ENCODE measurements around the gene MYO1F.

DNA sequence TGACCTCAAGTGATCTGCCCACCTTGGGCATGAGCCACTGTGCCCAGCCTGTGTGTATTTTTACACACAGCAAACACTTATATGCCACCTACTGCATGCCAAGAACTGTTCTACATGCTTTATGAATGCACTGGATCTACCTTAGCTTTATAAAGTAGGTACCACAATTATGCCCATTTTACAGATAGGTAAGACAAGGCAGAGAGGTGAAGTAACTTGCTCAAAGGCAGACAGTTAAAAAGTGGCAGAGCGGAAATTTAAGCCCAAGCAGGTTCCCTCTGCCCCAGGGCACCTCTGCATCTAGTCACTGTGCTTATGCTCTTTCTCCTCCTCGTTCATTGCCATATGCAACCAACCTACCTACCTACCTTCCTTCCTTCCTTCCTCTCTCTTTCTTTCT is 22.8 kb upstream of the MYO1F start:
- TF ChIP-seq, protein P1, sequence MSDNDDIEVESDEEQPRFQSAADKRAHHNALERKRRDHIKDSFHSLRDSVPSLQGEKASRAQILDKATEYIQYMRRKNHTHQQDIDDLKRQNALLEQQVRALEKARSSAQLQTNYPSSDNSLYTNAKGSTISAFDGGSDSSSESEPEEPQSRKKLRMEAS (IDR thresholded peaks at IDR 0.05), result no peak
- TF ChIP-seq, protein P2, sequence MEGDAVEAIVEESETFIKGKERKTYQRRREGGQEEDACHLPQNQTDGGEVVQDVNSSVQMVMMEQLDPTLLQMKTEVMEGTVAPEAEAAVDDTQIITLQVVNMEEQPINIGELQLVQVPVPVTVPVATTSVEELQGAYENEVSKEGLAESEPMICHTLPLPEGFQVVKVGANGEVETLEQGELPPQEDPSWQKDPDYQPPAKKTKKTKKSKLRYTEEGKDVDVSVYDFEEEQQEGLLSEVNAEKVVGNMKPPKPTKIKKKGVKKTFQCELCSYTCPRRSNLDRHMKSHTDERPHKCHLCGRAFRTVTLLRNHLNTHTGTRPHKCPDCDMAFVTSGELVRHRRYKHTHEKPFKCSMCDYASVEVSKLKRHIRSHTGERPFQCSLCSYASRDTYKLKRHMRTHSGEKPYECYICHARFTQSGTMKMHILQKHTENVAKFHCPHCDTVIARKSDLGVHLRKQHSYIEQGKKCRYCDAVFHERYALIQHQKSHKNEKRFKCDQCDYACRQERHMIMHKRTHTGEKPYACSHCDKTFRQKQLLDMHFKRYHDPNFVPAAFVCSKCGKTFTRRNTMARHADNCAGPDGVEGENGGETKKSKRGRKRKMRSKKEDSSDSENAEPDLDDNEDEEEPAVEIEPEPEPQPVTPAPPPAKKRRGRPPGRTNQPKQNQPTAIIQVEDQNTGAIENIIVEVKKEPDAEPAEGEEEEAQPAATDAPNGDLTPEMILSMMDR (CRISPR knock-in tag; IDR thresholded peaks at IDR 0.05), result no peak
- TF ChIP-seq, protein P3, sequence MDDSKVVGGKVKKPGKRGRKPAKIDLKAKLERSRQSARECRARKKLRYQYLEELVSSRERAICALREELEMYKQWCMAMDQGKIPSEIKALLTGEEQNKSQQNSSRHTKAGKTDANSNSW (CRISPR knock-in tag; IDR thresholded peaks at IDR 0.05; ENCODE audit: borderline replicate concordance), result no peak
- TF ChIP-seq, protein P4, sequence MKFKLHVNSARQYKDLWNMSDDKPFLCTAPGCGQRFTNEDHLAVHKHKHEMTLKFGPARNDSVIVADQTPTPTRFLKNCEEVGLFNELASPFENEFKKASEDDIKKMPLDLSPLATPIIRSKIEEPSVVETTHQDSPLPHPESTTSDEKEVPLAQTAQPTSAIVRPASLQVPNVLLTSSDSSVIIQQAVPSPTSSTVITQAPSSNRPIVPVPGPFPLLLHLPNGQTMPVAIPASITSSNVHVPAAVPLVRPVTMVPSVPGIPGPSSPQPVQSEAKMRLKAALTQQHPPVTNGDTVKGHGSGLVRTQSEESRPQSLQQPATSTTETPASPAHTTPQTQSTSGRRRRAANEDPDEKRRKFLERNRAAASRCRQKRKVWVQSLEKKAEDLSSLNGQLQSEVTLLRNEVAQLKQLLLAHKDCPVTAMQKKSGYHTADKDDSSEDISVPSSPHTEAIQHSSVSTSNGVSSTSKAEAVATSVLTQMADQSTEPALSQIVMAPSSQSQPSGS (CRISPR knock-in tag; IDR thresholded peaks at IDR 0.05), result no peak
- TF ChIP-seq, protein P5, sequence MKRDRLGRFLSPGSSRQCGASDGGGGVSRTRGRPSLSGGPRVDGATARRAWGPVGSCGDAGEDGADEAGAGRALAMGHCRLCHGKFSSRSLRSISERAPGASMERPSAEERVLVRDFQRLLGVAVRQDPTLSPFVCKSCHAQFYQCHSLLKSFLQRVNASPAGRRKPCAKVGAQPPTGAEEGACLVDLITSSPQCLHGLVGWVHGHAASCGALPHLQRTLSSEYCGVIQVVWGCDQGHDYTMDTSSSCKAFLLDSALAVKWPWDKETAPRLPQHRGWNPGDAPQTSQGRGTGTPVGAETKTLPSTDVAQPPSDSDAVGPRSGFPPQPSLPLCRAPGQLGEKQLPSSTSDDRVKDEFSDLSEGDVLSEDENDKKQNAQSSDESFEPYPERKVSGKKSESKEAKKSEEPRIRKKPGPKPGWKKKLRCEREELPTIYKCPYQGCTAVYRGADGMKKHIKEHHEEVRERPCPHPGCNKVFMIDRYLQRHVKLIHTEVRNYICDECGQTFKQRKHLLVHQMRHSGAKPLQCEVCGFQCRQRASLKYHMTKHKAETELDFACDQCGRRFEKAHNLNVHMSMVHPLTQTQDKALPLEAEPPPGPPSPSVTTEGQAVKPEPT (CRISPR knock-in tag; IDR thresholded peaks at IDR 0.05; ENCODE audit: low read depth), result no peak
- no peak for TF ChIP-seq FOXA1 (IDR thresholded peaks at IDR 0.05)
- no peak for TF ChIP-seq FOXA1 (CRISPR knock-in tag; IDR thresholded peaks at IDR 0.05)
- no peak for TF ChIP-seq SP1 (IDR thresholded peaks at IDR 0.05)
- TF ChIP-seq SP1 (CRISPR knock-in tag; IDR thresholded peaks at IDR 0.05), result no peak
- no peak for TF ChIP-seq ZNF530 (CRISPR knock-in tag; IDR thresholded peaks at IDR 0.05; ENCODE audit: low read depth)
- TF ChIP-seq ESRRA (CRISPR knock-in tag; IDR thresholded peaks at IDR 0.05; ENCODE audit: low read depth), result no peak
- TF ChIP-seq ZSCAN20 (CRISPR knock-in tag; IDR thresholded peaks at IDR 0.05; ENCODE audit: borderline replicate concordance), result no peak
- TF ChIP-seq SIN3A (IDR thresholded peaks at IDR 0.05; ENCODE audit: borderline replicate concordance, low read depth, low read length), result no peak
- TF ChIP-seq, protein P6, sequence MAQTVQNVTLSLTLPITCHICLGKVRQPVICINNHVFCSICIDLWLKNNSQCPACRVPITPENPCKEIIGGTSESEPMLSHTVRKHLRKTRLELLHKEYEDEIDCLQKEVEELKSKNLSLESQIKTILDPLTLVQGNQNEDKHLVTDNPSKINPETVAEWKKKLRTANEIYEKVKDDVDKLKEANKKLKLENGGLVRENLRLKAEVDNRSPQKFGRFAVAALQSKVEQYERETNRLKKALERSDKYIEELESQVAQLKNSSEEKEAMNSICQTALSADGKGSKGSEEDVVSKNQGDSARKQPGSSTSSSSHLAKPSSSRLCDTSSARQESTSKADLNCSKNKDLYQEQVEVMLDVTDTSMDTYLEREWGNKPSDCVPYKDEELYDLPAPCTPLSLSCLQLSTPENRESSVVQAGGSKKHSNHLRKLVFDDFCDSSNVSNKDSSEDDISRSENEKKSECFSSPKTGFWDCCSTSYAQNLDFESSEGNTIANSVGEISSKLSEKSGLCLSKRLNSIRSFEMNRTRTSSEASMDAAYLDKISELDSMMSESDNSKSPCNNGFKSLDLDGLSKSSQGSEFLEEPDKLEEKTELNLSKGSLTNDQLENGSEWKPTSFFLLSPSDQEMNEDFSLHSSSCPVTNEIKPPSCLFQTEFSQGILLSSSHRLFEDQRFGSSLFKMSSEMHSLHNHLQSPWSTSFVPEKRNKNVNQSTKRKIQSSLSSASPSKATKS (CRISPR knock-in tag; IDR thresholded peaks at IDR 0.05), result no peak
- TF ChIP-seq, protein P7, sequence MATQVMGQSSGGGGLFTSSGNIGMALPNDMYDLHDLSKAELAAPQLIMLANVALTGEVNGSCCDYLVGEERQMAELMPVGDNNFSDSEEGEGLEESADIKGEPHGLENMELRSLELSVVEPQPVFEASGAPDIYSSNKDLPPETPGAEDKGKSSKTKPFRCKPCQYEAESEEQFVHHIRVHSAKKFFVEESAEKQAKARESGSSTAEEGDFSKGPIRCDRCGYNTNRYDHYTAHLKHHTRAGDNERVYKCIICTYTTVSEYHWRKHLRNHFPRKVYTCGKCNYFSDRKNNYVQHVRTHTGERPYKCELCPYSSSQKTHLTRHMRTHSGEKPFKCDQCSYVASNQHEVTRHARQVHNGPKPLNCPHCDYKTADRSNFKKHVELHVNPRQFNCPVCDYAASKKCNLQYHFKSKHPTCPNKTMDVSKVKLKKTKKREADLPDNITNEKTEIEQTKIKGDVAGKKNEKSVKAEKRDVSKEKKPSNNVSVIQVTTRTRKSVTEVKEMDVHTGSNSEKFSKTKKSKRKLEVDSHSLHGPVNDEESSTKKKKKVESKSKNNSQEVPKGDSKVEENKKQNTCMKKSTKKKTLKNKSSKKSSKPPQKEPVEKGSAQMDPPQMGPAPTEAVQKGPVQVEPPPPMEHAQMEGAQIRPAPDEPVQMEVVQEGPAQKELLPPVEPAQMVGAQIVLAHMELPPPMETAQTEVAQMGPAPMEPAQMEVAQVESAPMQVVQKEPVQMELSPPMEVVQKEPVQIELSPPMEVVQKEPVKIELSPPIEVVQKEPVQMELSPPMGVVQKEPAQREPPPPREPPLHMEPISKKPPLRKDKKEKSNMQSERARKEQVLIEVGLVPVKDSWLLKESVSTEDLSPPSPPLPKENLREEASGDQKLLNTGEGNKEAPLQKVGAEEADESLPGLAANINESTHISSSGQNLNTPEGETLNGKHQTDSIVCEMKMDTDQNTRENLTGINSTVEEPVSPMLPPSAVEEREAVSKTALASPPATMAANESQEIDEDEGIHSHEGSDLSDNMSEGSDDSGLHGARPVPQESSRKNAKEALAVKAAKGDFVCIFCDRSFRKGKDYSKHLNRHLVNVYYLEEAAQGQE (IDR thresholded peaks at IDR 0.05; ENCODE audit: borderline replicate concordance in 1 of 2, low read depth in 1 of 2, low read length in 2 of 2), result no peak

Measured in HepG2 (cell line).